Right lobe of liver (tissue), 6 donors: ENCODE measurements around the gene LCN10. TPM values are rescaled to one million over a fixed set of nuclear protein-coding genes. Genes with fewer than 3 reads are reported as not detected.
"Not testable (repeated sequence)": the region's sequence is repeated elsewhere in the genome, so short reads cannot be mapped to it uniquely, and the experiment has no call there.

Source experiments
- ATAC-seq, 4 donors: fragments of 200-7000 bp; cut with Tn5 transposase; one replicate each; pipeline ENCODE4 v1.9.1; 2020; ENCODE audit warnings: mild to moderate bottlenecking in 4 of 4, moderate library complexity in 4 of 4
- DNase-seq, 3 donors: peaks; one replicate each; pipeline ENCODE4 v3.0.0-alpha.2; 2020
- H3K27ac ChIP-seq, 3 donors: fragments of 200-600 bp; one replicate each; pipeline ENCODE4 v1.8.0; 2022
- H3K27me3 ChIP-seq, 2 donors: fragments of 200-600 bp; one replicate each; pipeline ENCODE4 v1.8.0; 2022
- H3K36me3 ChIP-seq, 4 donors: fragments of 200-600 bp; sonication (generic) in 1 of 4; one replicate each; pipeline versions ENCODE4 v1.5.1 to v1.8.0; 2017 to 2022; ENCODE audit warnings: control low read depth in 1 of 4
- H3K4me1 ChIP-seq, 4 donors: fragments of 200-600 bp; sonication (generic) in 1 of 4; one replicate each; pipeline versions ENCODE4 v1.5.1 to v1.8.0; 2017 to 2022; ENCODE audit warnings: control low read depth in 1 of 4
- H3K4me3 ChIP-seq, 3 donors: fragments of 200-600 bp; one replicate each; pipeline ENCODE4 v1.8.0; 2022
- H3K9me3 ChIP-seq, 4 donors: fragments of 200-600 bp; sonication (generic) in 1 of 4; one replicate each; pipeline versions ENCODE4 v1.5.1 to v1.8.0; 2017 to 2022; ENCODE audit warnings: control low read depth in 1 of 4
- CTCF ChIP-seq, 4 donors: fragments of 200-600 bp in 3 of 4; fragments of 450-650 bp in 1 of 4; IDR thresholded peaks; one replicate each; pipeline versions ENCODE4 v1.5.1 to v1.8.0; 2016 to 2022; ENCODE audit warnings: antibody characterized with exemption in 4 of 4, mild to moderate bottlenecking in 2 of 4
- POLR2A ChIP-seq: fragments of 450-650 bp; IDR thresholded peaks from one replicate; pipeline ENCODE4 v1.6.1; 2017; ENCODE audit warnings: antibody characterized with exemption, mild to moderate bottlenecking
- WGBS: methylation state at CpG from one replicate; pipeline ENCODE4 v1.1.6; 2018; ENCODE audit warnings: low coverage, low lambda C conversion rate; ENCODE audit not compliant: insufficient coverage; ENCODE audit errors: missing lambda C conversion rate; 5-methylcytosine and 5-hydroxymethylcytosine counted together
- intact Hi-C, 2 donors: fragments of 100-400 bp; cut with DNase I; formaldehyde crosslinking; loops; one replicate each; pipeline versions ENCODE4 v1.11.2 to v1.14.1; 2022
- total RNA-seq, 6 experiments: library from RNA; depleted of rRNA in 2 of 6; stranded (reverse); fragments of >200 nt in 2 of 6; fragmentation: NEBNext Ultra II Directional in 3 of 6; extraction: Animal tissue kit (Norgen Biotek cat#: 25700) in 3 of 6; gene quantifications; one replicate each; pipeline versions ENCODE4 v1.1.0 to v1.2.4, GENCODE V29; 2016 to 2023
- donor health status: DM: no; HTN: yes; CAD: no.
- donor health status: DM: no; HTN: no; CAD: no.
- donor health status: DM: no; HTN: no; CAD: no.
- donor health status: DM: no; HTN: yes; CAD: no.
- donor health status: DM: no; HTN: yes; CAD: no.

Gene LCN10
- total RNA-seq, 6 experiments from 2014 or later = 0.23 to 0.81 (median 0.32) TPM; not detected in 2

GRCh38 chr9:136787690-136788400, 45.1 kb upstream of the LCN10 start:
- Histone ChIP-seq H3K27ac (no peak overlapping the region), H3K36me3 (no peaks in the 10 kb centered on the region), H3K4me1 (peaks cover 0 to 48% (median 18%) of the 10 kb centered on the region in 4 donors), H3K4me3 (no peak overlapping the region), H3K9me3 (no peaks in the 10 kb centered on the region), H3K27me3 (no peaks in the 10 kb centered on the region)
- TF ChIP-seq POLR2A (no peak), CTCF (IDR thresholded peaks at IDR 0.05) (peak; percentile 82 to 87 (median 84))
- 4% methylated on average over 20 of the region's 21 CpGs for WGBS
- ATAC-seq = peak in 3 of 4 donors; percentile 13 to 19 (median 16)
- DNase-seq = peak; percentile 73 to 77 (median 76)
- intact Hi-C loops = loop anchor here in 1 of 2 donors (5.0 kb wide), 1 partner anchor 249 kb away; no protein-coding TSS in a partner anchor

GRCh38 chr9:136786983-136787382, 44.2 kb upstream of the LCN10 start:
- H3K9me3 ChIP-seq = not testable (repeated sequence)
- WGBS = 10% methylated on average over 4 of the region's 4 CpGs
- intact Hi-C loops = loop anchor here in 1 of 2 donors (5.0 kb wide), 1 partner anchor 250 kb away; no protein-coding TSS in a partner anchor

GRCh38 chr9:136786451-136786850, 43.7 kb upstream of the LCN10 start:
- no peaks in the 10 kb centered on the region for H3K9me3 ChIP-seq
- no peak overlapping the region for H3K27ac ChIP-seq
- DNase-seq (no peak), ATAC-seq (no peak)
- peaks cover 0 to 42% (median 14%) of the 10 kb centered on the region in 4 donors for H3K4me1 ChIP-seq
- no peak overlapping the region for H3K4me3 ChIP-seq
- WGBS = 59% methylated on average over 7 of the region's 10 CpGs
- TF ChIP-seq POLR2A (no peak), CTCF (IDR thresholded peaks at IDR 0.05) (no peak)
- intact Hi-C loops = loop anchor here in 1 of 2 donors (5.0 kb wide), 1 partner anchor 251 kb away; no protein-coding TSS in a partner anchor
- H3K27me3 ChIP-seq = no peaks in the 10 kb centered on the region
- H3K36me3 ChIP-seq = no peaks in the 10 kb centered on the region

More at GRCh38 chr9:136786983-136787382, 44.2 kb upstream of the LCN10 start:
- not testable (repeated sequence) for DNase-seq, H3K4me3 ChIP-seq, H3K27ac ChIP-seq, H3K36me3 ChIP-seq, ATAC-seq, H3K27me3 ChIP-seq
- peaks cover 0 to 45% (median 16%) of the 10 kb centered on the region in 4 donors for H3K4me1 ChIP-seq

- not testable (repeated sequence) for H3K27me3 ChIP-seq, H3K9me3 ChIP-seq, H3K36me3 ChIP-seq, H3K4me3 ChIP-seq, H3K27ac ChIP-seq
- DNase-seq = peak in 2 of 3 donors; percentile 64 to 70
- 79% methylated on average over 8 of the region's 23 CpGs for WGBS
- peaks cover 0 to 42% (median 14%) of the 10 kb centered on the region in 4 donors for H3K4me1 ChIP-seq
- intact Hi-C loops = loop anchor here in 1 of 2 donors (5.0 kb wide), 1 partner anchor 252 kb away; no protein-coding TSS in a partner anchor
- peak in 3 of 4 donors; percentile 4 to 38 (median 15) for ATAC-seq
Measured at GRCh38 chr9:136785565-136786355, 43.0 kb upstream of the LCN10 start.

GRCh38 chr9:136784997-136785361, 42.2 kb upstream of the LCN10 start:
- DNase-seq = no peak
- peaks cover 0 to 35% (median 11%) of the 10 kb centered on the region in 4 donors for H3K4me1 ChIP-seq
- no peak for ATAC-seq
- intact Hi-C loops = loop anchor here in 1 of 2 donors (5.0 kb wide), 1 partner anchor 252 kb away; no protein-coding TSS in a partner anchor
- H3K27me3 ChIP-seq = no peaks in the 10 kb centered on the region
- H3K36me3 ChIP-seq = no peaks in the 10 kb centered on the region
- H3K9me3 ChIP-seq = no peaks in the 10 kb centered on the region
- H3K4me3 ChIP-seq = no peak overlapping the region
- TF ChIP-seq CTCF (IDR thresholded peaks at IDR 0.05) = no peak
- TF ChIP-seq POLR2A = no peak
- no peak overlapping the region for H3K27ac ChIP-seq
- 75% methylated on average over 1 of the region's 6 CpGs for WGBS
